Effector memory CD4-positive, alpha-beta T cell (primary cell): Measurements from ENCODE around the gene VARS2.
"Not testable (repeated sequence)": the region's sequence is repeated elsewhere in the genome, so short reads cannot be mapped to it uniquely, and the experiment has no call there.

ENCODE experiments used
- DNase-seq, 3 donors: peaks; one replicate each; pipeline ENCODE4 v3.0.0-alpha.2; 2020
- H3K27ac ChIP-seq: 2 replicates; pipeline ENCODE4 v1.7.0; 2013; ENCODE audit warnings: mild to moderate bottlenecking, low read length, moderate library complexity; ENCODE audit not compliant: insufficient read depth, poor library complexity, severe bottlenecking
- H3K27me3 ChIP-seq: replicated peaks from 2 replicates; pipeline ENCODE4 v1.7.0; 2013; ENCODE audit warnings: mild to moderate bottlenecking, low read length; ENCODE audit not compliant: insufficient read depth, control insufficient read depth, poor library complexity, severe bottlenecking
- H3K36me3 ChIP-seq: 2 replicates; pipeline ENCODE4 v1.7.0; 2013; ENCODE audit warnings: mild to moderate bottlenecking, low read length, moderate library complexity; ENCODE audit not compliant: control insufficient read depth, insufficient read depth
- H3K4me1 ChIP-seq: 2 replicates; pipeline ENCODE4 v1.7.0; 2013; ENCODE audit warnings: low read length, mild to moderate bottlenecking; ENCODE audit not compliant: control insufficient read depth, insufficient read depth, poor library complexity, severe bottlenecking
- H3K4me3 ChIP-seq: 2 replicates; pipeline ENCODE4 v1.7.0; 2013; ENCODE audit warnings: low read length, low read depth, mild to moderate bottlenecking; ENCODE audit not compliant: insufficient read depth, poor library complexity, severe bottlenecking
- H3K9me3 ChIP-seq: 2 replicates; pipeline ENCODE4 v1.7.0; 2013; ENCODE audit warnings: mild to moderate bottlenecking, low read length, moderate library complexity; ENCODE audit not compliant: control insufficient read depth

The VARS2 gene

DNA sequence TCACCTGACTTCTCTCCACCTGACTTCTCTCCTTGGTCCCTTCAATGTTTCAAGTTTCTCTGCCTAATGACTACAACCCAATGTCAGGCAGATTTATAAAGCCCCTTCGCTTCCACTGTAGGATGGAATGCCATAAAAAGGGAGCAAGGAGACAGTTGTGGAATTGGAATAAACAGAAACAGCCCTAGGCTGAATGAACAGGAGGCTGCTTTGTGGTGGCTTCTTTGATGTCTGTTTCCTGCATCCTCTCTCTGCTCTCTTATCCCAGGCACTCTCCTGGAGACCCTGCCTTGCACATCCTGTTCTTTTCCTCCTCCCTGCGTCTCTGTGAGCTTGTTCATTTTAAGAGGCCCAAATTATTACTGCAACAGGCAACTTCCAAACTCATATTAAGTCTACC lies 43.7 kb downstream of the VARS2 start:
- no peak overlapping the region for H3K27ac ChIP-seq
- H3K9me3 ChIP-seq: no peaks in the 10 kb centered on the region
- DNase-seq: no peak
- no peaks in the 10 kb centered on the region for H3K36me3 ChIP-seq
- H3K27me3 ChIP-seq: no peaks in the 10 kb centered on the region
- no peak overlapping the region for H3K4me3 ChIP-seq
- H3K4me1 ChIP-seq: peaks cover 9% of the 10 kb centered on the region

DNA sequence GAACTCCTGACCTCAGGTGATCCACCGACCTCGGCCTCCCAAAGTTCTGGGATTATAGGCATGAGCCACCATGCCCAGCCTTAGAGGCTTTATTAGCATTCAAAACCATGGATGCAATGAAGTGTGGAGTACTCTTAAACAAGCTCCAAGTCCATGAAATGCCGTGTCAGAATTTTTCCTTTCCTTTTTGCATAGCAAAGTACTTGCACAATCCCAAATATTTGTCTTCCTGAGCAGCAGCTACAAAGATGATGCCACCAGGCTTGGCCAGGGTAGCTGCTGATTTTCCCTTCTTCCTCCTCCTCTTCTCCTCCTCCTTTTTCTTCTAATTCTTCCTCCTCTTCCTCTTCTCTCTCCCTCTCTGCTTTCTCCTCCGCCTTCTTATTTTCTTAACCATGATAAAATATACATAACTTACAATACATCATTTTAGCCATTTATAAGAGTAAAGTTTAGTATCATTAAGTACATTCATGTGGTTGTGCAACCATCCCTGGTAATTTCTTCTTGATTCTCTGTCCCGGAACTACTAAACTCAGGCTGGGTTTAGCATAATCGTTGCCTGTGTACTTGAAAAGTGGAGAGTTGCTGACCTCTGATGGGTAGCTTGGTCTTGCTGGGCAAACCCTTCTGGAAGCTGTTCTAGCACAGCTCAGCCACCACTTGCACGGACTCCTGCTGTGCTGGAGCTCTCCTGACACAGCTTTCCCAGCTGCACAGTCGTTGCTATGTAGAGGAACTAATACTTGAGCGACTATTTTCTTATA lies 47.1 kb downstream of the VARS2 start:
- H3K27ac ChIP-seq: no peak overlapping the region
- no peak overlapping the region for H3K4me3 ChIP-seq
- H3K27me3 ChIP-seq: no peaks in the 10 kb centered on the region
- no peaks in the 10 kb centered on the region for H3K9me3 ChIP-seq
- no peak for DNase-seq
- no peaks in the 10 kb centered on the region for H3K36me3 ChIP-seq
- H3K4me1 ChIP-seq: peaks cover 5% of the 10 kb centered on the region

DNA sequence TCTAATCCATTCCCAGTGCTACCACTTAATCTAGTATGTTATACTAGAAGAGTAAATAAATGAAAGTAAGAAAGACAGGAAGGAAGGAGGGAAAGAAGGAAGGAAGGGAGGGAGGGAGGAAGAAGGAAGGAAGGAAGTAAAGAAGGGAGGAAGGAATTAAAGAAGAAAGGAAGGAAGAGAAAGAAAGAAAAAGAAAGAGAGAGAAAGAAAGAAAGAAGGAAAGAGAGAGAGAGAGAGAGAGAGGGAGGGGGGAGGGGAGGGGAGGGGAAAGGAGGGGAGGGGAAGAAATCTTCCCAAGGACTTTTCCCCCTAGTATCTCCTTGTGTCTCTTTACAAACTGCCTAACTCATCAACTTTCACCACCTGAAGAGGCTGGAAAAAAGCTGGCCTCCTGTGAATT lies 48.7 kb downstream of the VARS2 start:
- no peaks in the 10 kb centered on the region for H3K36me3 ChIP-seq
- H3K27ac ChIP-seq: no peak overlapping the region
- no peak overlapping the region for H3K4me3 ChIP-seq
- no peaks in the 10 kb centered on the region for H3K27me3 ChIP-seq
- no peaks in the 10 kb centered on the region for H3K9me3 ChIP-seq
- H3K4me1 ChIP-seq: no peaks in the 10 kb centered on the region
- DNase-seq: no peak

DNA sequence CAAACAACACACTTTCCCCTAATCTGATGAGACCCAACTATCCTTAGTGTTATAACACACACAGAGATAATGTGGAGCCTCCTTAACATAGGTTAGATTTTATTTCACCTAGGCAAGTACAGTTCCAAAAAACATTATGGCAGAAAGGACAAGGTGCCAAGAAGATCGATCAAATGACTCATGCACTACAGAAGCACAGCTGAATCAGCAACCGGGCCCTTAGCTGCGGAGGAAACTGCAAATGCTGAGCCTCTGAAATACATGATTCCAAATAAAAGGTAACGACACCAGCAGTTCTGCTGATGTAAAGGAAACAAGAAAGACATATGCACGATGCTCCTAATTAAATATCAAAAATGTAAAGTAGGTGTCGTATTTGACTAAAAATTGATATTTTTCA lies 49.6 kb downstream of the VARS2 start:
- no peak for DNase-seq
- H3K9me3 ChIP-seq: no peaks in the 10 kb centered on the region
- no peak overlapping the region for H3K27ac ChIP-seq
- no peak overlapping the region for H3K4me3 ChIP-seq
- H3K4me1 ChIP-seq: no peaks in the 10 kb centered on the region
- no peaks in the 10 kb centered on the region for H3K27me3 ChIP-seq
- no peaks in the 10 kb centered on the region for H3K36me3 ChIP-seq

DNA sequence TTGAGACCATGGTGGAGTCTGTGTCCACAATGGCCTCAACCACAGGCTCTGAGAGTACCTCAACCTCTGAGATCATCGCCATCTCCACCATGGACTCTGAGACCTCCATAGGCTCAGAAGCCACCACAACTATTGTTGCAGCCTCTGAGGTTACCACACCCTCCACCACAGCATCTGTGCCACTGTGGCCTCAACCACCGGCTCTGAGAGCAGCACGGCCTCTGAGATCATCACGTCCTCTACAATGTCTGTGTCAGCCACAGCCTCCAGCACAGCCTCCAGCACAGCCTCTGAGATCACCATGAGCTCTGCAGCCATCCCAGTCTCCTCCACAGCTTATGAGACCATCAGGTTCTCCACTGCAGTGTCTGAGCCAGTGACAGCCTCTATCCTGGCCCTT lies 50.0 kb downstream of the VARS2 start:
- no peak for DNase-seq
- Histone ChIP-seq H3K27ac (no peak overlapping the region), H3K4me3 (no peak overlapping the region), H3K4me1 (no peaks in the 10 kb centered on the region), H3K27me3 (no peaks in the 10 kb centered on the region), H3K9me3 (no peaks in the 10 kb centered on the region), H3K36me3 (no peaks in the 10 kb centered on the region)

DNA sequence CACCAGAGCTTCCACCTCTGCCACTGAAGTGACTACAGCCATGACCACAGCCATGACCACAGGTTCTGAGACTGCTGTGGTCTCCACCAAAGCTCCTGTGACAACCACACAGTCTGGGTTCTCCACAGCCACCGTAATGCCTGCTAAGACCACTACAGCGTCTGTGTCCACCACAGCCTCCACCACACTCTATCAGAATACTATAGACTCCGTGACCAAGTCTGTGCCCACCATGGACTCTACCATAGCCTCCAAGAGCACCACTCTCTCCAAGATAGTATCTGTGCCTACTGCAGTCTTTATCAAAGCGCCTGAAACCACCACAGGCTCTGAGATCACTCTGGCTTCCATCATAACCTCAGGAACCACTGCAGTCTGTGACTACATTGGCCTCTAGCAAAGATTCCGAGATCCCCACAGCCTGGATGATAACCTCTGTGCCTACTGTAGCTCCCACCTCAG lies 51.1 kb downstream of the VARS2 start:
- DNase-seq: no peak
- Histone ChIP-seq H3K4me3 (no peak overlapping the region), H3K27me3 (no peaks in the 10 kb centered on the region), H3K27ac (no peak overlapping the region), H3K4me1 (no peaks in the 10 kb centered on the region), H3K36me3 (no peaks in the 10 kb centered on the region), H3K9me3 (no peaks in the 10 kb centered on the region)

DNA sequence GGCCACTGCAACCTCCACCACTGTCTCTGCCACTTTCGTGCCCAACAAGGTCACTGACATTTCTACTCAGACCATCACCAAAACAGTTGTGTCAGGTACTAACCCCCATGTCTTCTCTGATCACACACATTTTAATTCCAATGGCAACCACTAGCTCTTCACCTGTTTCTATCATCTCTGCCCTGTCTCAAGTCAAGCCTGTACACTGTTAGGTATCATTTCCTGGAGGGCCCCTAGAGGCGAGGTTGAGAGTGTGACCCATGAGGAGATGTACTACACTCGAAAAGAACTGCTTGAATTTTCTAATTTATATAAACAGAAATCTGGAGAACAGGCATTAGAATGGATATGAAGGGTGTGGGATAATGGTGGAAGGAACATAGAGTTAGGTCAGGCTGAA lies 52.1 kb downstream of the VARS2 start:
- H3K27me3 ChIP-seq: no peaks in the 10 kb centered on the region
- H3K9me3 ChIP-seq: no peaks in the 10 kb centered on the region
- no peaks in the 10 kb centered on the region for H3K4me1 ChIP-seq
- H3K27ac ChIP-seq: no peak overlapping the region
- no peak overlapping the region for H3K4me3 ChIP-seq
- no peak for DNase-seq
- no peaks in the 10 kb centered on the region for H3K36me3 ChIP-seq

DNA sequence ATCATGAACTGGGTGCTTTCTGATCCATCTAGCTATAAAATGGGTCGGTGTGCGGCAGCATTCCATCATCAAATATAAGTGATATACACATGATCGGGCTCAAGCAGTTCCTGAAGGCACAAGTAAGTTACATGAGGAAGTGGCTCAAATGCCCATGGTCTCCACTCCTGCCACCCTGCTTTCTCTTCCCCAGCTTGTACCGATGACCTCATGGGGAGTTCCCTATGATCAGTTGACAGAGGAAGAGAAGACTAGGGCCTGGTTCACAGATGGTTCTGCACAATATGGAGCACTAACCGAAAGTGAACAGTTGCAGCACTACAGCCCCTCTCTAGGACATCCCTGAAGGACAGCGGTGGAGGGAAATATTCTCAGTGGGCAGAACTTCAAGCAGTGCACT lies 55.1 kb downstream of the VARS2 start:
- H3K36me3 ChIP-seq, H3K27ac ChIP-seq, DNase-seq, H3K9me3 ChIP-seq, H3K4me3 ChIP-seq, H3K4me1 ChIP-seq, H3K27me3 ChIP-seq: not testable (repeated sequence)

DNA sequence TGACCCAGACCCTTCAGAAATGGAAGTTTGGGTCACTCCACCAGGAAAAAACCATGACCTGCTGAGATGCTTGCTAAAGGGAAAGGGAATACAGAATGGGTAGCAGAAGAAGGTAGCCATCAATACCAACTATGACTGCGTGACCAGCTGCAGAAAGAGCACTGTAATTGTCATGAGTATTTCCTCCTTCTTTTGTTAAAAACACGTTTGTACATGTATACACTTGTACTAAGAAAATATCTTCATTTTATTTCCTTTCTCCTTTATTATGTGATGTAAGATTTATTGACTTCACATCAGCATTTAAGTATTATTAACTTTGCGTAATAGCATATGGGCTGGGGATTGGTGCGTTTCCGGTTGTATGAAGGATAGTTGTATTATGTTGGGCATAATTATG lies 56.9 kb downstream of the VARS2 start:
- no peak overlapping the region for H3K27ac ChIP-seq
- no peaks in the 10 kb centered on the region for H3K9me3 ChIP-seq
- no peaks in the 10 kb centered on the region for H3K36me3 ChIP-seq
- H3K4me3 ChIP-seq: no peak overlapping the region
- no peak for DNase-seq
- no peaks in the 10 kb centered on the region for H3K4me1 ChIP-seq
- H3K27me3 ChIP-seq: no peaks in the 10 kb centered on the region

DNA sequence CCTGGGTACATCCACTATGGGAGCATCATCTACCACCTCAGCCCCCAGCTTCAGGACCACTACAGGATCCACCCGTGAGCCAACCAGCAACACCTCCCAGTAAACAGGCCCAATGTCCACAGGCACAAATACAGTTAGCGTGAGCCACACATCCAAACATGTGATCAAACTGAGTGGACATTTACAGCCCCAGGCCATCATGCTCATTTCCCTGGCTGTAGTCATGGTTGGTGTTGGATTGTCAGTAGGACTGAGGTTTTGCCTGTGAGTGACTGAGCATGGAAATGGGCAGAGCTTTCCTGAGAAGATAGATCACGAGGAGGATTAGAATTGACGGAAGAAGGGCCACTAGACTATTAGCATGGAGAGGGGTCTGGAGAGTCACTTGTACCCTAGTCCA lies 58.8 kb downstream of the VARS2 start:
- no peak for DNase-seq
- H3K27me3 ChIP-seq: no peaks in the 10 kb centered on the region
- H3K4me1 ChIP-seq: no peaks in the 10 kb centered on the region
- H3K4me3 ChIP-seq: no peak overlapping the region
- H3K36me3 ChIP-seq: no peaks in the 10 kb centered on the region
- H3K9me3 ChIP-seq: no peaks in the 10 kb centered on the region
- no peak overlapping the region for H3K27ac ChIP-seq
